ENCODE results near the gene USP3. TPM values are rescaled to one million over a fixed set of nuclear protein-coding genes. Genes with fewer than 3 reads are reported as not detected.

USP3 gene
- polyA plus RNA-seq, 1 of the 3 experiments (the other 2 are of a cell fraction), result 9.3 TPM

DNA sequence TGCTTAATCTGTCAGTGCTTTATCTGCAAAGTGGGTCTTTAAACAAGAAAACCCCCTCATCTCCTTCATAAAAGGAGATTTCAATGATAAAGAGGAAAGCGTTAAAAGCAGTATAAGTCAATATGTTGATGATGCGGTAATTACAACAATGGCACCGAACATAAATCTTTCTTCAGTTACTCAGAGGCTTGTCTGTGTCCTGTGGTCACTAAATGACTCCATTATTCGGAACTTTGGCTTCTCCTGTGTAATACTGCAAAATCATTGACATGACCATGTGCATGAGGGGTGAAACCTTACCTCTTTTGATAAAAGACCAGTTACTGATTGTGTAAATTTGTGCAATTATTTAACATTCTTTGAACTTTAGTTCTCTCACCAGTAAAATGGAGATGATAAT is 4.8 kb upstream of the USP3 start:
- DNase-seq, result no peak

More for the DNA sequence above, 4.8 kb upstream of the USP3 start:
- Histone ChIP-seq H3K27ac (ENCODE audit: low read depth in 2 of 2, low read length in 1 of 2) (no peak overlapping the region), H3K9ac (no peak overlapping the region), H3K9me2 (no peaks in the 10 kb centered on the region), H2AFZ (ENCODE audit: low read depth) (no peak overlapping the region), H3K4me1 (ENCODE audit: control insufficient read depth in 1 of 2, insufficient read depth in 2 of 2, low read depth in 1 of 2, low read length in 1 of 2) (peaks cover 4 to 13% of the 10 kb centered on the region in 2 experiments; a peak in 3 of 4 replicates), H3K79me2 (ENCODE audit: insufficient read depth) (no peaks in the 10 kb centered on the region), H3K4me3 (ENCODE audit: low read depth in 2 of 2, low read length in 1 of 2) (no peak overlapping the region), H4K20me1 (ENCODE audit: insufficient read depth) (no peaks in the 10 kb centered on the region), H3F3A (replicated peaks; ENCODE audit: insufficient read depth) (peaks cover 9% of the 10 kb centered on the region), H3K27me3 (ENCODE audit: insufficient read depth) (no peaks in the 10 kb centered on the region), H3K9me3 (no peaks in the 10 kb centered on the region), H3K36me3 (replicated peaks in 1 of 2; ENCODE audit: control insufficient read depth in 1 of 2, insufficient read depth in 2 of 2, low read length in 1 of 2) (no peaks in the 10 kb centered on the region), H3K4me2 (no peak overlapping the region)
- ChIA-PET CTCF (no interaction called here), POLR2A (no interaction called here)
- 88% methylated on average over 4 of the region's 4 CpGs for WGBS (ENCODE audit: low lambda C conversion rate)
- TF ChIP-seq NFIC (IDR thresholded peaks at IDR 0.05; ENCODE audit: borderline replicate concordance) (no peak), MXI1 (IDR thresholded peaks at IDR 0.05; ENCODE audit: low read depth, low read length) (no peak), TAF1 (IDR thresholded peaks at IDR 0.05; ENCODE audit: borderline replicate concordance, low read depth, low read length) (no peak), RXRA (IDR thresholded peaks at IDR 0.05; ENCODE audit: borderline replicate concordance, low read depth) (no peak), YY1 (IDR thresholded peaks at IDR 0.05; ENCODE audit: low read depth) (no peak), MEF2A (IDR thresholded peaks at IDR 0.05; ENCODE audit: borderline replicate concordance, low read depth) (no peak), EZH2phosphoT487 (IDR thresholded peaks at IDR 0.05; ENCODE audit: borderline replicate concordance, low read depth) (no peak), CHD2 (IDR thresholded peaks at IDR 0.05; ENCODE audit: low read length, partially characterized antibody) (no peak), GATA2 (CRISPR knock-in tag; IDR thresholded peaks at IDR 0.05) (no peak), SIN3A (IDR thresholded peaks at IDR 0.05; ENCODE audit: borderline replicate concordance, low read depth, low read length) (no peak), JUND (IDR thresholded peaks at IDR 0.05) (no peak), SMC3 (IDR thresholded peaks at IDR 0.05; ENCODE audit: low read depth, low read length) (no peak), GABPA (IDR thresholded peaks at IDR 0.05; ENCODE audit: low read depth) (no peak), RAD21 (IDR thresholded peaks at IDR 0.05; ENCODE audit: low read length) (no peak), TEAD4 (IDR thresholded peaks at IDR 0.05; ENCODE audit: borderline replicate concordance, insufficient read depth) (no peak)
- TF ChIP-seq, protein P1, sequence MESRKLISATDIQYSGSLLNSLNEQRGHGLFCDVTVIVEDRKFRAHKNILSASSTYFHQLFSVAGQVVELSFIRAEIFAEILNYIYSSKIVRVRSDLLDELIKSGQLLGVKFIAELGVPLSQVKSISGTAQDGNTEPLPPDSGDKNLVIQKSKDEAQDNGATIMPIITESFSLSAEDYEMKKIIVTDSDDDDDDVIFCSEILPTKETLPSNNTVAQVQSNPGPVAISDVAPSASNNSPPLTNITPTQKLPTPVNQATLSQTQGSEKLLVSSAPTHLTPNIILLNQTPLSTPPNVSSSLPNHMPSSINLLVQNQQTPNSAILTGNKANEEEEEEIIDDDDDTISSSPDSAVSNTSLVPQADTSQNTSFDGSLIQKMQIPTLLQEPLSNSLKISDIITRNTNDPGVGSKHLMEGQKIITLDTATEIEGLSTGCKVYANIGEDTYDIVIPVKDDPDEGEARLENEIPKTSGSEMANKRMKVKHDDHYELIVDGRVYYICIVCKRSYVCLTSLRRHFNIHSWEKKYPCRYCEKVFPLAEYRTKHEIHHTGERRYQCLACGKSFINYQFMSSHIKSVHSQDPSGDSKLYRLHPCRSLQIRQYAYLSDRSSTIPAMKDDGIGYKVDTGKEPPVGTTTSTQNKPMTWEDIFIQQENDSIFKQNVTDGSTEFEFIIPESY (IDR thresholded peaks at IDR 0.05; ENCODE audit: borderline replicate concordance, low read depth), result no peak
- TF ChIP-seq, protein P2, sequence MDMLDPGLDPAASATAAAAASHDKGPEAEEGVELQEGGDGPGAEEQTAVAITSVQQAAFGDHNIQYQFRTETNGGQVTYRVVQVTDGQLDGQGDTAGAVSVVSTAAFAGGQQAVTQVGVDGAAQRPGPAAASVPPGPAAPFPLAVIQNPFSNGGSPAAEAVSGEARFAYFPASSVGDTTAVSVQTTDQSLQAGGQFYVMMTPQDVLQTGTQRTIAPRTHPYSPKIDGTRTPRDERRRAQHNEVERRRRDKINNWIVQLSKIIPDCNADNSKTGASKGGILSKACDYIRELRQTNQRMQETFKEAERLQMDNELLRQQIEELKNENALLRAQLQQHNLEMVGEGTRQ (IDR thresholded peaks at IDR 0.05; ENCODE audit: borderline replicate concordance, low read depth, low read length), result no peak
- TF ChIP-seq, protein P3, sequence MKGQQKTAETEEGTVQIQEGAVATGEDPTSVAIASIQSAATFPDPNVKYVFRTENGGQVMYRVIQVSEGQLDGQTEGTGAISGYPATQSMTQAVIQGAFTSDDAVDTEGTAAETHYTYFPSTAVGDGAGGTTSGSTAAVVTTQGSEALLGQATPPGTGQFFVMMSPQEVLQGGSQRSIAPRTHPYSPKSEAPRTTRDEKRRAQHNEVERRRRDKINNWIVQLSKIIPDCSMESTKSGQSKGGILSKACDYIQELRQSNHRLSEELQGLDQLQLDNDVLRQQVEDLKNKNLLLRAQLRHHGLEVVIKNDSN (IDR thresholded peaks at IDR 0.05; ENCODE audit: borderline replicate concordance, low read depth), result no peak
- TF ChIP-seq, protein P4, sequence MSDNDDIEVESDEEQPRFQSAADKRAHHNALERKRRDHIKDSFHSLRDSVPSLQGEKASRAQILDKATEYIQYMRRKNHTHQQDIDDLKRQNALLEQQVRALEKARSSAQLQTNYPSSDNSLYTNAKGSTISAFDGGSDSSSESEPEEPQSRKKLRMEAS (IDR thresholded peaks at IDR 0.05; ENCODE audit: low read depth), result no peak

Data from SK-N-SH (cell line).